ENCODE results near the gene RBM7.

- TF ChIP-seq POLR2A (IDR thresholded peaks at IDR 0.05; ENCODE audit: low read length) (no peak), GATA1 (IDR thresholded peaks at IDR 0.05; ENCODE audit: low read depth, low read length) (no peak)
Observed at GRCh38 chr11:114448749-114449482, 48.5 kb downstream of the RBM7 start.
